Retinal pigment epithelial cell (primary cell): ENCODE results near the gene ST8SIA1.

ENCODE experiments used
- DNase-seq: peaks from one replicate; pipeline ENCODE4 v3.0.0-alpha.2; 2010; ENCODE audit warnings: low read depth
- H3K4me3 ChIP-seq: 2 replicates; pipeline ENCODE4 v1.5.1; 2011; ENCODE audit warnings: mild to moderate bottlenecking, low read length, control low read depth, moderate library complexity
- TF ChIP-seq, protein P1 (sequence below): conservative IDR thresholded peaks from 2 replicates; pipeline ENCODE4 v1.5.1; 2011; ENCODE audit warnings: low read depth, low read length, control low read depth, inconsistent platforms

Gene ST8SIA1

GRCh38 chr12:22271023-22271422, 63.5 kb downstream of the ST8SIA1 start:
- TF ChIP-seq, protein P1, sequence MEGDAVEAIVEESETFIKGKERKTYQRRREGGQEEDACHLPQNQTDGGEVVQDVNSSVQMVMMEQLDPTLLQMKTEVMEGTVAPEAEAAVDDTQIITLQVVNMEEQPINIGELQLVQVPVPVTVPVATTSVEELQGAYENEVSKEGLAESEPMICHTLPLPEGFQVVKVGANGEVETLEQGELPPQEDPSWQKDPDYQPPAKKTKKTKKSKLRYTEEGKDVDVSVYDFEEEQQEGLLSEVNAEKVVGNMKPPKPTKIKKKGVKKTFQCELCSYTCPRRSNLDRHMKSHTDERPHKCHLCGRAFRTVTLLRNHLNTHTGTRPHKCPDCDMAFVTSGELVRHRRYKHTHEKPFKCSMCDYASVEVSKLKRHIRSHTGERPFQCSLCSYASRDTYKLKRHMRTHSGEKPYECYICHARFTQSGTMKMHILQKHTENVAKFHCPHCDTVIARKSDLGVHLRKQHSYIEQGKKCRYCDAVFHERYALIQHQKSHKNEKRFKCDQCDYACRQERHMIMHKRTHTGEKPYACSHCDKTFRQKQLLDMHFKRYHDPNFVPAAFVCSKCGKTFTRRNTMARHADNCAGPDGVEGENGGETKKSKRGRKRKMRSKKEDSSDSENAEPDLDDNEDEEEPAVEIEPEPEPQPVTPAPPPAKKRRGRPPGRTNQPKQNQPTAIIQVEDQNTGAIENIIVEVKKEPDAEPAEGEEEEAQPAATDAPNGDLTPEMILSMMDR, result no peak
- H3K4me3 ChIP-seq, result no peak overlapping the region
- no peak for DNase-seq

DNA sequence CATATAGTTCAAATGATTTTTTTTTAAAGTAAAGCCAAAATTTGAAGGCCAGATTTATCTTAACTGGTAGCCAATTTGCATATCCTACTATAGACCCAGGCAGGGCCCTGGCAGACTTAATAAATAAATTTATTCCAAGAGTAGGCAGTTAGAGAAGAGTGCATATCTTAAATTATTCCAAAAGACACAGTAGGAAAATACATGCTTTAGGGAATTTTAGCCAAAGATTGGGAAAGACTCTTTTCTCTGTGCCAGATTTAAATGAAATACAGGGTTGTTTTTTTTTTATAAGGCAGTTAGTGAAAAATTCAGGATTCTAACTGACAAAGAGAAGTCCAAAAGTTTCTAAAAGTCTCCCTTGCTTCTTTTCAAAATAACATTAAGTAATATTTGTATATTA, 65.5 kb downstream of the ST8SIA1 start:
- no peak for DNase-seq
- no peak overlapping the region for H3K4me3 ChIP-seq
- TF ChIP-seq, protein P1, result no peak

DNA sequence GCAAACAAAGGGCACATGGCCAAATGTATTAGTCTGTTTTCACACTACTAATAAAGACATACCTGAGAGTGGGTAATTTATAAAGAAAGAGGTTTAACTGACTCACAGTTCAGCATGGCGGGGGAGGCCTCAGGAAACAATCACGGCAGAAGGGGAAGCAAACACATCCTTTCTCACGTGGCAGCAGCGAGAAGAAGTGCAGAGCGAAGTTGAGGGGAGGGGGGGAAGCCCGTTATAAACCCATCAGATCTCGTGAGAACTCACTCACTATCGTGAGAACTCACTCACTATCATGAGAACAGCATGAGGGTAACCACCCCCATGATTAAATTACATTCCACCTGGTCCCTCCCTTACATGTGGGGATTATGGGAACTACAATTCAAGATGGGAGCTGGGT, 66.1 kb downstream of the ST8SIA1 start:
- TF ChIP-seq, protein P1, result no peak
- no peak for DNase-seq

GRCh38 chr12:22266101-22266500, 68.4 kb downstream of the ST8SIA1 start:
- TF ChIP-seq, protein P1, result no peak
- no peak for DNase-seq
- H3K4me3 ChIP-seq, result no peak overlapping the region

More for the DNA sequence above, 66.1 kb downstream of the ST8SIA1 start:
- H3K4me3 ChIP-seq, result no peak overlapping the region

DNA sequence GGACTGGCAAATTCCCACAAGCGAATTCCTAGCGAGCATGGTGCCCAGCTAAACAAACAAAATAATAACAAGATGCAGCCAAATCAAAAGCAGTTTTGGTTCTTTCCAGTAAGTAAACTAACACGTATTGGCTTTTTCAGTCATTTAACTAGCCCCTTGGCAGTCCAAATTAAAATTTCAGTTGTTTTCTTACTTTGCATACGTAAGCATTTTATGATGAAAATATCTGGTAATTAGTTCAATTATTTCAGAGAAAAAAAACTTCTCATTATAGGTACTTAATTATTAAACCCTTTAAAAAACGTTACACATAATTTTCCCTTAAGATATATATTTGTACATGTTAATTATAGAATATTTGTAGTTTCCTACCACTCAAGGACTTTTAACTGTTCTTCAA, 70.1 kb downstream of the ST8SIA1 start:
- H3K4me3 ChIP-seq, result no peak overlapping the region
- TF ChIP-seq, protein P1, result no peak
- no peak for DNase-seq

DNA sequence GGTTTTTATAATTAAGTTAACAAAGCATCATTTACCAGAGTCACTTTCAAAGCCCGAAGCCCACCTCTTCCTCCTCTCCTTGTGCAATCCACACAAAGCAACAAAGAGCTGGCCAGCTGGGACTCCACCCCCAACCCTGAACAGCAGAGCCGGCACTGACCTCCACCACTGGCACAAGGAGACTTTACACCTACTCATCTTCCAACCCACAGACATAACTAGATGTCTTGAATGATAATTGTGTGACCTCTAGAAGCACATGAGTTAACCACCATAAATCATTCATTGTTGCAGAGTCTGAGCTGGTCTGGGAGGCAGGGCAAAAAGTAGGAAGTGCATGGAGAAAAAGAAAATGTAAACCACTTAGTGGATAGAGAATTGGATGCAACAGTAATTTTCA, 72.2 kb downstream of the ST8SIA1 start:
- TF ChIP-seq, protein P1, result no peak
- no peak for DNase-seq
- H3K4me3 ChIP-seq, result no peak overlapping the region

DNA sequence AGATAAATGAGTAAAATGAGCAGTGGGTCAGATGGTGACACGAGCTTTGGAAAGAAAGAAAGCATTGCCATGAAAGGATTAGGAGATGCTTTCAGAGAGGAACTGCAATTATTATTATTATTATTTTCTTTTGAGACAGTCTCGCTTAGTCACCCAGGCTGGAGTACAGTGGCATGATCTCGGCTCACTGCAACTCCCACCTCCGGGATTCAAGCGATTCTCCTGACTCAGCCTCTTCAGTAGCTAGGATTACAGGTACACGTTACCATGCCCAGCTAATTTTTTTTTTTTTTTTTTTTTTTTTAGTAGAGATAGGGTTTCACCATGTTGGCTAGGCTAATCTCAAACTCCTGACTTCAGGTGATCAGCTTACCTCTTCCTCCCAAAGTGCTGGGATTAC, 77.4 kb downstream of the ST8SIA1 start:
- no peak for DNase-seq
- H3K4me3 ChIP-seq, result no peak overlapping the region
- TF ChIP-seq, protein P1, result no peak
